Hepatocyte (in vitro differentiated cells): Measurements from ENCODE around the gene MRPL2.

Experiments
- EZH2 ChIP-seq: fragments of 200-600 bp; sonication (generic); IDR thresholded peaks from 2 replicates; pipeline ENCODE4 v1.6.1; 2016; ENCODE audit warnings: antibody characterized with exemption, mild to moderate bottlenecking, borderline replicate concordance
- TF ChIP-seq, protein P1 (sequence below): fragments of 200-600 bp; sonication (generic); IDR thresholded peaks from 2 replicates; pipeline ENCODE4 v1.5.1; 2016; ENCODE audit warnings: antibody characterized with exemption, mild to moderate bottlenecking; ENCODE audit not compliant: poor library complexity

DNA sequence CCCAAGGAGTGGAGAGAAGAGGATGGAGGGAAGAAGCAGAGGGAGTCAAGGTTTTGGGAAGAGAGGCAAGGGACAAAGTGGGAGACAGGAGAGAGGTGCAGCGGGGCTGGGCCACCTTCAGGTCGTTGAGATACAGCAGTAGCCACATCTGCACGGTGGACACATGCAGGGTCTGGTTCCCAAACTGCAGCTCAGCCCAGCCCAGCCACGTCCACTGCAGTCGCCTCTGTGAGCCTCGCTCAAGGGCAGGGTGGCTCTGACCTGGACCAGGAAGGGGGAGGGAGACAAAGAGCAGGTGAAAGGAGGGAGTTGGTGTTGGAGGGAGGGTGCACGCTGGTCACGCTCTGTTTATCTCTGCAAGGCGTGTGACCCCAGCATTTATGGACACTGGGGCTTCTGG is 20.5 kb downstream of the MRPL2 start:
- no peak for TF ChIP-seq EZH2
- TF ChIP-seq, protein P1, sequence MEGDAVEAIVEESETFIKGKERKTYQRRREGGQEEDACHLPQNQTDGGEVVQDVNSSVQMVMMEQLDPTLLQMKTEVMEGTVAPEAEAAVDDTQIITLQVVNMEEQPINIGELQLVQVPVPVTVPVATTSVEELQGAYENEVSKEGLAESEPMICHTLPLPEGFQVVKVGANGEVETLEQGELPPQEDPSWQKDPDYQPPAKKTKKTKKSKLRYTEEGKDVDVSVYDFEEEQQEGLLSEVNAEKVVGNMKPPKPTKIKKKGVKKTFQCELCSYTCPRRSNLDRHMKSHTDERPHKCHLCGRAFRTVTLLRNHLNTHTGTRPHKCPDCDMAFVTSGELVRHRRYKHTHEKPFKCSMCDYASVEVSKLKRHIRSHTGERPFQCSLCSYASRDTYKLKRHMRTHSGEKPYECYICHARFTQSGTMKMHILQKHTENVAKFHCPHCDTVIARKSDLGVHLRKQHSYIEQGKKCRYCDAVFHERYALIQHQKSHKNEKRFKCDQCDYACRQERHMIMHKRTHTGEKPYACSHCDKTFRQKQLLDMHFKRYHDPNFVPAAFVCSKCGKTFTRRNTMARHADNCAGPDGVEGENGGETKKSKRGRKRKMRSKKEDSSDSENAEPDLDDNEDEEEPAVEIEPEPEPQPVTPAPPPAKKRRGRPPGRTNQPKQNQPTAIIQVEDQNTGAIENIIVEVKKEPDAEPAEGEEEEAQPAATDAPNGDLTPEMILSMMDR = no peak
